Measurements from ENCODE around the gene EEF1G.

The EEF1G gene

DNA sequence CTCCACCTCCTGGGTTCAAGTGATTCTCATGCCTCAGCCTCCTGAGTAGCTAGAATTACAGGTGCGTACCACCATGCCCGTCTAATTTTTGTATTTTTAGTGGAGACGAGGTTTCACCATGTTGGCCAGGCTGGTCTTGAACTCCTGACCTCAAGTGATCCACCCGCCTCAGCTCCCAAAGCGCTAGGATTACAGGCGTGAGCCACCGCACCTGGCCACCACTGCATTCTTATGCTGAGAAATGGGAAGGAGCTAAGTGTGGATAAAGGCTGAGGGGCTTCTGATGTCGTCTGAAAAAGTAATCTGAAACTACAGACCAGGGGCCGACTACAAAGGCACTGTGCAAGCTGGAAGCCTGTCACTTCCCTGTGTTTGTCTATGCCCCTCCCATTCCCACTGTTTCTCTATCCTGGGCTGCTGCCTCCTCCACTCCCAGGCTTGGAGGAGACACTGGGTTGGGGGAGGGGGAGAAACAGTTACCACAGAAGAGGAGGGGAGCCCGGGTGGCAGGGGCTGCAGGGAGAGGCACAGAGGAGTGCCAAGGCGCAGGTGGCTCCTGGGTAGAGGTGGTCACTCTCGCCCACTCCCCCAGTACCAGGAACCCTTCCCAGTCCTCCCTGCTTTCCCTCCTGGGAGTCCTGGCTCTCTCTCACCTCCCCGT, 30.9 kb upstream of the EEF1G start:
- Histone ChIP-seq H3K9me3 (ENCODE audit: control insufficient read depth, insufficient read depth, low read depth, low read length) (no peaks in the 10 kb centered on the region), H3K4me1 (ENCODE audit: control insufficient read depth, insufficient read depth, low read length) (no peaks in the 10 kb centered on the region), H3K4me3 (ENCODE audit: low read depth, low read length) (no peak overlapping the region), H3K27ac (ENCODE audit: extremely low read depth, low read depth, low read length) (no peak overlapping the region), H3K36me3 (ENCODE audit: control insufficient read depth in 2 of 2, insufficient read depth in 1 of 2, low read length in 2 of 2) (peaks cover 0 to 59% of the 10 kb centered on the region in 2 experiments; a peak in 1 of 3 replicates)
- 0 out of 2 replicates have a peak, but pooled peaks have one; percentile 21 for TF ChIP-seq IKZF3 (tag by site-specific recombination; IDR thresholded peaks at IDR 0.05)
- TF ChIP-seq ZNF76 (tag by site-specific recombination; IDR thresholded peaks at IDR 0.05; ENCODE audit: borderline replicate concordance, low read depth): 0 out of 2 replicates have a peak, but pooled peaks have one; percentile 18
- no peak for TF ChIP-seq ZSCAN30 (tag by site-specific recombination; IDR thresholded peaks at IDR 0.05)
- no peak for TF ChIP-seq ZNF670 (tag by site-specific recombination; IDR thresholded peaks at IDR 0.05; ENCODE audit: low read depth)
- TF ChIP-seq SCRT2 (tag by site-specific recombination; IDR thresholded peaks at IDR 0.05): no peak
- 0 out of 2 replicates have a peak, but pooled peaks have one; percentile 18 for TF ChIP-seq ZBTB17 (tag by site-specific recombination; IDR thresholded peaks at IDR 0.05)
- TF ChIP-seq PRDM1 (tag by site-specific recombination; IDR thresholded peaks at IDR 0.05): 0 out of 2 replicates have a peak, but pooled peaks have one; percentile 11
- no peak for TF ChIP-seq ZFHX2 (tag by site-specific recombination; conservative IDR thresholded peaks at IDR 0.05)
- TF ChIP-seq EGR2 (tag by site-specific recombination; IDR thresholded peaks at IDR 0.05; ENCODE audit: low read depth): peak; percentile 17; the same call in 1 of the 2 replicates
- no peak for TF ChIP-seq FEZF1 (tag by site-specific recombination; IDR thresholded peaks at IDR 0.05)
- TF ChIP-seq ZXDB (tag by site-specific recombination; IDR thresholded peaks at IDR 0.05): 0 out of 2 replicates have a peak, but pooled peaks have one; percentile 10
- ChIA-PET CTCF (interaction anchor here (0.6 to 2.4 kb wide), 4 partner anchors 11 to 221 kb away, joined by 3 to 11 read pairs (median 3); no protein-coding TSS in a partner anchor), POLR2A (interaction anchor here (0.6 to 3.1 kb wide), 4 partner anchors 13 to 36 kb away, joined by 3 to 21 read pairs (median 5); partner anchors contain the start of genes B3GAT3, EEF1G and TUT1)

DNA sequence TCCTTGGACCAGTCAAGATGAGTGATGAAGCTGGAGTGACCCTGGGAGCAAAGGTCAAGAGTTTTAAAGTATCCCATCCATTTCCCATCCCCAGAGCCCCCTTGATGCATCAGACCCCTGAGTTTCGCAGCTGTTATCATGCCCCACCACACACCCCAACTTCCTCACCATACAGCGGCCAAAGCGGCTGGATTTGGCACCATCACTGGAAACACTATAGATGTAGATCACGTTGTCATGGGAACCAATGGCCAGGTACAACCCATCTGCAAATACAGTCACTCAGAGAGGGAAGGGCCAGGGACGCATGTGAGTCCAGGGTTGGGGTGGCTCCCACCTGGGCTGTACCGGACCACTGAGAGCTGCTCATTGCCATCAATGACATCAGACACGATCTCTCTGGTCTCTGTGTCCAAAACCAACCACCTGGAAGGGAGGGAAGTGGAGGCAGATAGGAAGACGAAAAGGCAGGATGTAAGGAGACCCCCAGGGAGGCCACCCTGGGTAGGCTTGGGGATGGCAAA, 30.1 kb upstream of the EEF1G start:
- TF ChIP-seq, protein P1, sequence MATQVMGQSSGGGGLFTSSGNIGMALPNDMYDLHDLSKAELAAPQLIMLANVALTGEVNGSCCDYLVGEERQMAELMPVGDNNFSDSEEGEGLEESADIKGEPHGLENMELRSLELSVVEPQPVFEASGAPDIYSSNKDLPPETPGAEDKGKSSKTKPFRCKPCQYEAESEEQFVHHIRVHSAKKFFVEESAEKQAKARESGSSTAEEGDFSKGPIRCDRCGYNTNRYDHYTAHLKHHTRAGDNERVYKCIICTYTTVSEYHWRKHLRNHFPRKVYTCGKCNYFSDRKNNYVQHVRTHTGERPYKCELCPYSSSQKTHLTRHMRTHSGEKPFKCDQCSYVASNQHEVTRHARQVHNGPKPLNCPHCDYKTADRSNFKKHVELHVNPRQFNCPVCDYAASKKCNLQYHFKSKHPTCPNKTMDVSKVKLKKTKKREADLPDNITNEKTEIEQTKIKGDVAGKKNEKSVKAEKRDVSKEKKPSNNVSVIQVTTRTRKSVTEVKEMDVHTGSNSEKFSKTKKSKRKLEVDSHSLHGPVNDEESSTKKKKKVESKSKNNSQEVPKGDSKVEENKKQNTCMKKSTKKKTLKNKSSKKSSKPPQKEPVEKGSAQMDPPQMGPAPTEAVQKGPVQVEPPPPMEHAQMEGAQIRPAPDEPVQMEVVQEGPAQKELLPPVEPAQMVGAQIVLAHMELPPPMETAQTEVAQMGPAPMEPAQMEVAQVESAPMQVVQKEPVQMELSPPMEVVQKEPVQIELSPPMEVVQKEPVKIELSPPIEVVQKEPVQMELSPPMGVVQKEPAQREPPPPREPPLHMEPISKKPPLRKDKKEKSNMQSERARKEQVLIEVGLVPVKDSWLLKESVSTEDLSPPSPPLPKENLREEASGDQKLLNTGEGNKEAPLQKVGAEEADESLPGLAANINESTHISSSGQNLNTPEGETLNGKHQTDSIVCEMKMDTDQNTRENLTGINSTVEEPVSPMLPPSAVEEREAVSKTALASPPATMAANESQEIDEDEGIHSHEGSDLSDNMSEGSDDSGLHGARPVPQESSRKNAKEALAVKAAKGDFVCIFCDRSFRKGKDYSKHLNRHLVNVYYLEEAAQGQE (tag by site-specific recombination; IDR thresholded peaks at IDR 0.05): no peak
- TF ChIP-seq, protein P2, sequence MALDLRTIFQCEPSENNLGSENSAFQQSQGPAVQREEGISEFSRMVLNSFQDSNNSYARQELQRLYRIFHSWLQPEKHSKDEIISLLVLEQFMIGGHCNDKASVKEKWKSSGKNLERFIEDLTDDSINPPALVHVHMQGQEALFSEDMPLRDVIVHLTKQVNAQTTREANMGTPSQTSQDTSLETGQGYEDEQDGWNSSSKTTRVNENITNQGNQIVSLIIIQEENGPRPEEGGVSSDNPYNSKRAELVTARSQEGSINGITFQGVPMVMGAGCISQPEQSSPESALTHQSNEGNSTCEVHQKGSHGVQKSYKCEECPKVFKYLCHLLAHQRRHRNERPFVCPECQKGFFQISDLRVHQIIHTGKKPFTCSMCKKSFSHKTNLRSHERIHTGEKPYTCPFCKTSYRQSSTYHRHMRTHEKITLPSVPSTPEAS (tag by site-specific recombination; IDR thresholded peaks at IDR 0.05): no peak
- TF ChIP-seq ZNF175 (tag by site-specific recombination; IDR thresholded peaks at IDR 0.05) (no peak), MEIS1 (CRISPR knock-in tag; IDR thresholded peaks at IDR 0.05; ENCODE audit: borderline replicate concordance) (no peak), ZNF202 (tag by site-specific recombination; IDR thresholded peaks at IDR 0.05; ENCODE audit: borderline replicate concordance) (no peak), ZSCAN30 (tag by site-specific recombination; IDR thresholded peaks at IDR 0.05) (no peak), ZNF768 (tag by site-specific recombination; IDR thresholded peaks at IDR 0.05) (no peak), HOXA7 (CRISPR knock-in tag; IDR thresholded peaks at IDR 0.05; ENCODE audit: borderline replicate concordance) (no peak), ZBTB48 (tag by site-specific recombination; IDR thresholded peaks at IDR 0.05) (no peak), ZNF10 (tag by site-specific recombination; IDR thresholded peaks at IDR 0.05) (no peak), BCL11B (tag by site-specific recombination; IDR thresholded peaks at IDR 0.05; ENCODE audit: low read depth) (no peak), ZNF843 (tag by site-specific recombination; IDR thresholded peaks at IDR 0.05) (no peak), ZNF549 (tag by site-specific recombination; IDR thresholded peaks at IDR 0.05) (no peak)
- TF ChIP-seq, protein P3, sequence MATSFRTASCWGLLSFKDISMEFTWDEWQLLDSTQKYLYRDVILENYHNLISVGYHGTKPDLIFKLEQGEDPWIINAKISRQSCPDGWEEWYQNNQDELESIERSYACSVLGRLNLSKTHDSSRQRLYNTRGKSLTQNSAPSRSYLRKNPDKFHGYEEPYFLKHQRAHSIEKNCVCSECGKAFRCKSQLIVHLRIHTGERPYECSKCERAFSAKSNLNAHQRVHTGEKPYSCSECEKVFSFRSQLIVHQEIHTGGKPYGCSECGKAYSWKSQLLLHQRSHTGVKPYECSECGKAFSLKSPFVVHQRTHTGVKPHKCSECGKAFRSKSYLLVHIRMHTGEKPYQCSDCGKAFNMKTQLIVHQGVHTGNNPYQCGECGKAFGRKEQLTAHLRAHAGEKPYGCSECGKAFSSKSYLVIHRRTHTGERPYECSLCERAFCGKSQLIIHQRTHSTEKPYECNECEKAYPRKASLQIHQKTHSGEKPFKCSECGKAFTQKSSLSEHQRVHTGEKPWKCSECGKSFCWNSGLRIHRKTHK (tag by site-specific recombination; IDR thresholded peaks at IDR 0.05): no peak
- POLR2A ChIA-PET: interaction anchor here (0.6 to 3.1 kb wide), 5 partner anchors 12 to 61 kb away, joined by 3 to 21 read pairs (median 4); partner anchors contain the start of genes B3GAT3, C11orf98, CSKMT and EEF1G
- Histone ChIP-seq H3K4me3 (ENCODE audit: low read depth, low read length) (no peak overlapping the region), H3K4me1 (ENCODE audit: control insufficient read depth, insufficient read depth, low read length) (no peaks in the 10 kb centered on the region), H3K27ac (ENCODE audit: extremely low read depth, low read depth, low read length) (no peak overlapping the region), H3K9me3 (ENCODE audit: control insufficient read depth, insufficient read depth, low read depth, low read length) (no peaks in the 10 kb centered on the region), H3K36me3 (ENCODE audit: control insufficient read depth in 2 of 2, insufficient read depth in 1 of 2, low read length in 2 of 2) (peaks cover 0 to 56% of the 10 kb centered on the region in 2 experiments; a peak in 1 of 3 replicates)
- CTCF ChIA-PET: interaction anchor here (0.8 to 2.4 kb wide), 5 partner anchors 8 to 18 kb away, joined by 3 to 11 read pairs (median 3); partner anchors contain the start of gene B3GAT3
